GOT3 (cell line): ENCODE measurements around the gene LMX1A.

Experiments used
- DNase-seq: peaks from one replicate; lab custom pipeline; 2025; ENCODE audit warnings: mixed read lengths; lab: John Stamatoyannopoulos, UW

LMX1A gene

DNA sequence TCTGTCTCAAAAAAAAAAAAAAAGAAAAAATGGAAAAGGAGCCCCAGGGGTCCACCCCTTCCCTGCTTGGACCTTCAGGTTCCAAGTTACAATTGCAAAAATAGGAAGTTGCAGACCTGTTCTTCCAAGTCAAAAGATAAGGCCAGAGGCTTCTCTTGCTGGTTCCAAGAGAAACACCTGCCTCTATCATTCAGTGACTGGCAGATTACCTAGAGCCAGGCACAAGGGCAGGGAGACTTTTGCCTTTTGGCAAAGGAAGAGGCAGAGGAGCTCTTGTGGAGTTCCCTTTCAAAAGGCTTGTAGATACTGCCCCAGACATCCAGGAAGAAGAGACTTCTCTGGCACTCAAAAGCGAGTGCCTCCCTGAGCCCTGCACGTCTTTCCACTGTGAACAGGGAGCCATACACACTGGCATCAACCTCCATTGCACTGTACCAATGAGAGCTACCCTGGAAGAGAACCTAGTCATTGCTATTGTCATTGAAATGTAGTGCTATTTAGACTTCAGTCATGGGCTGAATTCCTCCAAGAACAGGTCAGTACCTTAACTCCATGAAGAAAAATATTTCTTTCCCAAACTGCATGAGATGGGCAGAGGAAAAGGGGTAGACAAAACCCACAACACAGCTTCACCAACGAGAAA lies 91.2 kb downstream of the LMX1A start:
- no peak for DNase-seq

DNA sequence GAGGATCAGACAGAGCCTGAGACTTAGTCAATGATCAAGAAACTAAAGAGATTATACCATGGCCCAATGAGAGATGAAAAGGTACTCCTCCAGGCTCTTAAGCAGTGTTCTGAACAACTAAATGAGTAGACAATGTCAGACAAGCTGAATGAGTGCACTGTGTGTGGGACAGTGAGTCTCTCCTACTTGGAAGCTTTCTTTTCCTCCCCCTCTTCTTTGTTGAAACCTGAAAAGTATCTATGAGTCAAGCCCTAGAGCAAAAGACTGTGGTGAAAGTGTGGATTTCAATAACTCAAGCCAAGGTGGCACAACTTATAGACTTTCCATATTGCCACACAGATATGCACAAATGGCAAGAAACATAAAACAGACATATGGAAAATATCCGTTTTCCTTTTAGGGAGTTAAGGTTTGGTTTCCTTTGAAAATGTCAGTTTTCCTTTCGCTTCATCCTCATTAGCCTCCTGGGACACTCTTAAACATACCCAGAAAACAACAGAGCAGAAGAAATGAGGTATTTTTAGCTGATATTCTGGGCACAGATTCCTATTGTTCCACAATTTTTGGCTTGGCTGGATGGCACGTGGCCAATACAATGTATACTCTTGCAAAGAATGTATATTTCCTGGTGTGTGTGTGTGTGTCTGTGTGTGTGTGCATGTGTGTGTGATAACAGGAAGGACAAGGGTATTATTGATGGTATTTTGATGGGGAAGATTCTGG lies 96.6 kb downstream of the LMX1A start:
- no peak for DNase-seq

DNA sequence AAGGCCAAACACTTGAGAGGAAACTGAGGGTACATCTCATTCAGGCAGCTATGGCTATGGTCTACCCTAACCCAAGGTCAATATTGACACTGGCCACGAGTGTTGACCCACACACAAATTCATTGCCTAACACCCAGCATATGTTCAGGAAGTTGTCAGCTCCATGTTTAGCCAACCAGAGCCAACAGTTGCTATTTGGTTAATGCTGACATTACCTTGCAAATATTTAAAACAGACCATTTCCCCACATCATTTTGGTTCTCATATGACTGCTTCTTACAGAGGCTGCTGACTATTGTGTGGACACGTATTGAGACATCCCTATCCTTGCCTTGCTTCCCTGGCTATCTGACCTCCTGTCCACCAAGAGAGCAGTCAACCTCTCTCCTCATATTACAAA lies 97.3 kb downstream of the LMX1A start:
- no peak for DNase-seq

DNA sequence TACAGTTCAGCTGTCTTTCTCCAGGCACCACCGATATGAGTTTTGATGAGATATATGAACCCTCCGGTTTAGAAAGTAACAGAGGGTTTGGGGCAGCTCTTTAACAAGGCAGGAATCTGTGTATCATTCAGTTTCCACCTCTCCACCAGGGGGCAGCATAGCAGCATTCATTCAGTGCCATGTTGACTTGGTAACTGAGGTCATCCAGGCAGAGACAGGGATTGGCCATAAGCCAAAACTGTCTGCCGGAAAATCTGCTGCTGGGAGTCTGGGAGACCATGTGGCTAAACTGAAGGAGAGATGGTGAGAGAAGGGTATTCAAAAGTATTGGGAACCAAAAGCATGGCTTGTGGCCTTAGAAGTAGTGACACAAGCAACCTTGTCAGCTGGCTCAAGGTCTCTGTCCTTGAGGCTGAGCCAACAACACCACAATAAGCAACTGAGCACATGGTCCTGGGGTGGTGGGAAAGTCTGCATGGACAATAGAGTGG lies 98.5 kb downstream of the LMX1A start:
- peak; percentile 20 for DNase-seq

DNA sequence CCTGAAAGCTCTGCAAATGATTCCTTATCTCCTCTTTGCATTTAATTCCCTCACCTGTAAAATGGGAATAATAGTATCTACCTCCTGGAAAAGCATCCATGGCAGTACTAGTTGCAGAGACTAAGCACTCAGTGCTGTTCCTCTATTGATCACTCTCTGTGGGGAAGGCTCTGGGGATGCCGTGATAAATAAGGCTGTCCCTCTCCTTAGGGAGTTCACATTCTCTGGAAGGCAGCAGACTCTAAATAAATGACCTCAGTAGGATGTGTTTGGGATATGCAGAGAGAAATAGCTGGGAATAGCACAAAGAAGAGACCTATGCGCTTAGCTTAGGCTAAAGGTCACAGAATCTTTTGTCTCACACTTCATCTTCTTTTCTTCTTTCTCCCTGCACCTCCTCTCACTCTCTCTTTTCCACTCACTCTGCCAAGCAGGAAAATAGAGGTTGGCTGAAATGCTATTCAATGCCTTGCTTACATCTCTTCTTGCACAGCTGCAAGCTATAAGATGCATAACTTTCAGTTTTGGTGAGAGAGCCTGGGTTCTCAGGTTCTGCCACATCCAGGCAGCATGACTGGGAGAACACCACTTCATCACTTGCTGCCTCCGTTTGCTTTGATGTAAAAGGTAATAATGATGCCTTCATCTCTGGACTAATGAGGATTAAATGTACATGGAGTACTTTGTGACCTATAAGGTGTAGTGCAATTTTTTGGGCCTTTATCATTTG lies 101.5 kb downstream of the LMX1A start:
- no peak for DNase-seq

DNA sequence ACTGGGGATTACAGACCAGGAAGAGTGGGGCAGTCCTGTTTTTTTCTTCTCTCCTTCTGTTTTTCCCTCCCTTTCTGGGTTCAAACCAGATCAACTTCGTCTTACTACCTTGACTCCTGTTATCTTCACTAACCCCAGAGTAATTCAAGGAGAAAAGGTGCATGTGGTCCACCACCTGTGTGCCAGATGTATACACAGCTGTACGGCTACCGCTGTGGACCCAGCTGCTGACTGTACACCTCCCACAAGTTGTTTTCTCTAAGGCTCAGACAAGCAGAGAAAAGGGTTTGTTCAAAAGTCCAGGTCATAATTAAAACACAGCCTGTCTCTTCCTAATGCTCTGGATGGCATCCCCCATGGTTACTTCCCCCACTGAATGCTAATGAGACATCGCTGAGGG lies 102.1 kb downstream of the LMX1A start:
- DNase-seq = no peak

DNA sequence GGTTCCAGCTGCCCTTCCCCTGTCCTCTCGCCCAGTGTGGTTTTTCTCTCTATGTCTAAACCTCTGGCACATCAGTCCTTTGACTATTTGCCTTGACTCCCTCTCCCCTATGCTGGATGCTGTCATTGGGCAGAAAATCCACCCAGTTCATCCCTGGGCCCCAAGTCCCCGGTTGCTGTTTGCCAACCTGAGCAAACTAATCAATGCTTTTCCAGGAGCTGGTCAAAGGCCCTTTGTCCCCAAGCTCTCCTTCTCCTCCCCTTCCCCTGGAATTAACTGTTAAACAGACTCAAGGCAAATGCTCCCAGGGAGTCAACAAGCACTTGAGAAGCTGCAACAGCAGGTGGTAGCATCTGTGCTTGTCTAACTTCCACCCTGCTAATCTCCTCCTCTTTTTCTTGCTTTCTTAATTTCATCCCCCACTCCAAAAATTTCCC lies 102.7 kb downstream of the LMX1A start:
- DNase-seq = no peak

DNA sequence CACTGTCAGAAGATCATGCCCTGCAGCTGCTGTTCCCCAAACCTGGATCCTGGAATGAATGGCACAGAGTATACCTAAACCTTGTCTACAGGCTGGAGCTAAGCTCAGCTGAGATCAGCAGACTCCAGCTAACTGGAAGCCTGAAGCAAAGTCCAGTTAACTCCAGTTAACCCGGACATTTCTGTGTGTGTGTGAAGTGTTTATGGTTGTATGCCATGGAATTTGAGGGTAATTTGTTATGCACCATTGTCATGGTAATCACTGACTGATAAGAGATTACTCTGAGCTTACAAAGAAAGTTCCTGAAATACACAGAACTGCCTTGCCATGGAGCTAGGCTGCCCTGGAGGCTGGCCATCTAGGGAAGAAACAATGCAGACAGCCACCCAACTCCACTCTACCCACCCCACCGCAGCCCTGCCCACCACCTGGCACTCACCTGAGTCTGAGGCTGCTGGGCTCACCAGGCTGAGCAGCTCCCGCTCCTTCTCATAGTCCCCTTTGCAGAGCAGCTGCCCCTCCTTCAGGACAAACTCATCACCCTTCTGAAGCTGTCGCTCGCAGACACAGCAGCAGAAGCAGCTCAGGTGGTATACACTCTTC lies 107.4 kb downstream of the LMX1A start:
- no peak for DNase-seq

DNA sequence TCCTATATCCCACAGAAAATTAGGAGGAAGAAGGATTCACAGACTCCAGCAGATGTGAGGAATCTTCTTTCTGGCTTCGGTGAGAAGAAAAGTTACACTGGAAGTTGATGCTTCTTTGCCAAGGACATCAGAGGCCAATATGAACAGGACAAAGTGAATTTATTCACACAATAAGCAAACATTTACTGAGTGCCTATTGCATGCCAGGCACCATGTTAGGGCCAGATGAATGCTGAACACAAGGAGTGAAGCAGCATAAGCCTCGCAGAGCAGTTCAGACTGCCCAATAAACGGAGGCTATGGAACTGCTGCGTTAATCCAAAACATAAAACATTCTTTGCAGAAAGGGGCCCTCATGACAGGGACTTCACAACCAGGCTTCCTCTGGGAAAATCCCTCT lies 114.6 kb downstream of the LMX1A start:
- DNase-seq = no peak

DNA sequence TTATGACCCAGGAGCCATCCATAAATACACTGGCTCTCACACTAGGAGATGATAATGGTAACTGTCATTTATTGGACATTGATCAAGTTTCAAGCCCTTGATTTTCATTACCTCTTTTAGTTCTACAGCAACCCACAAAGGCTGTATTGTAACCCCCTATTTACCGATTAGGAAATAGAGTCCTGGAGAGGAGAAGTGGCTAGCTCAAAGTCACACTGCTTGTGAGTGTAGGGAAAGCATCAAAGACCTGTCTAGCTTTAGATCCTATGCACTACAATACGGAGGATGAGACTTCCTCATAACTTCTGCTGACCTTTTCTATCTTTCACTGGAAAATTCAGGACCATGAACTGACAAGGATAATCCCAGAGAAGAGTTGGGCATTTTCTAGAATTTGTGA lies 115.2 kb downstream of the LMX1A start:
- DNase-seq = no peak

DNA sequence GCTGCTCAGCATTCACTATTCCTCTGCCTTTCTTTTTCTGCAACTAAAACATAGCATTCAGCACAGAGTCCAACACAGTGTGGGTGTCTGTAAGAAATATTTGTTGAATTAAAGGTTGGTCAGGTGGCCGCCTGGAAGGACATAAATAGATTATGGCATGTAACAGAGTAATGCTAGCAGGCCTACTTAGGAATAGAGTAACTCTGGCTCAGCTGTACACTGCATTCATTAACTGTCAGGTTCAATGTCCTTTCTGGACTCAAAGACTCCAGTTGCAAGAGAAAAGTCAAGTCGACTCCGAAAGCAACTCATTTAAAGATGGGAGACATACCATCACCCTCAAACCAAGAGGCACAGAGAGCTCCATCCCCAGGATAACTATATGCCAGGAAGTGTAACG lies 116.0 kb downstream of the LMX1A start:
- no peak for DNase-seq

DNA sequence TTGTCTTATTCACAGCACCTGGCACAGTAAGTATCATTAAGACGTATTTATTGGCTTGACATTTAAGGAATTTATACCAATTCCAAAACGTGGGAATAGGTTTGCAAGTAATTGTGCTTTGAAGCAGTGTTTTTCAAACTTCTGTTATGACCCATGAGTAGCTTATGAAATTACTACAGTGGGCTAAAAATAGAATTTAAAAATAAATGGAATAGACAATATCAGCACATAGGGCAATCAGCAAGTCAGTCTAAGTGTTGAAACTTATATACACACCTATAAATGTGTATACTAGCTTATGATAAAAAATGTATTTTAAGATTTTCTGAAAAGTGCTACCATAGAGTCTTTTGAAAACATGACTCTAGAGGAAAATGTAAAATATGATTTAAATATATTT lies 116.6 kb downstream of the LMX1A start:
- no peak for DNase-seq

DNA sequence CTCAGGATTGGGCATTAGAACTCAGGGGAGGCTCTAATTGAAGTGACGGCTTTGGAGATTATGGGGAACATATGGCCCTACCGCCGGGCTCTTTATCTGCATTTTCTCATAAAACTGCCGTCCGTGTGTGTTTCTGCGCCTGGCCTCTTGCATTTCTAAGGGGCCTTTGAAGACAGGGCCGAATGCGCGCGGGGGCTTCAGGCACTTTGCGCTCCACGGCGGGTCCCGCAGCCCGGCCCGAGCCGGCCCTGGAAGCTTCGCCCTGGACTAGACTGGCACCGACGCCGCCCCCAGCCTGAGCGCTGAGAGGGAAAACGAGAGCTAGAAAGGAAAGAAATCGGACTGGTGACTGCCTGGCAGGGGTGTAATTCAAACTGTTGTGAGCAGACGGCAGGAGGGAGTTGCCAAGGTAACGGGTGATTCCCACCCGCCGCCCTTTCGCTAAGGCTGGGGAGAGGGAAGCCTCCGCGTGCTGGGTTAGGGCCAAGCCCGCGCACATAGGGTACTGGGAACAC lies 120.7 kb downstream of the LMX1A start:
- DNase-seq = no peak

DNA sequence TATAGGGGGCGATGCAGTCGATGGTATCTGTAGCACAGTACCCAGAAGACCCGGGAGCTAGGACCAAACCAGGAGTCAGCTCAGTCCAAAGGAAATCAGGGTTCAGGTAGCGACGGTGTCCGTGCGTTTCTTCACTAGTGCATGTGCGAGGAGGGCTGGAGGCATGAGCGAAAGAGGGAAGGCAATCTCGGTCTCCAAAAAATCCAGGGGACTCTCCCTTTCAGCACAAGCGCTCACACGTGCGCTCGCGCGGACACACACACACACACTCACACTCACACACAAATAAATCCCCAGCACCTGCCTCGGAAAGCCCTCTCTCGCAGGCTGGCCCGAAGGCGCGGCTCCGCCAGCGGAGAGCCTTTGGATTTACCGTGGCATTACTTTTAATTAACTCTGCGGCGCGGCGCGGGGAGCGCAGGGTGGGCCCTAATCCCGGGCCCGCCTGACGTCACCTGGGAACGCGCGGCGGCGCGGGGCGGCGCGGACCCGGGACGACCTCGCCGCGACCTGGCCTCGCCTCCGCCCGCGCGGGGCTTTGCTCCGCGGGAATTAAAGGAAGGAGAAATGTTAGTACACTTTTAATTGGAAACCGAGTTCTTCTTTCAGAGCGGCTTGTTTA lies 121.2 kb downstream of the LMX1A start:
- DNase-seq = no peak

DNA sequence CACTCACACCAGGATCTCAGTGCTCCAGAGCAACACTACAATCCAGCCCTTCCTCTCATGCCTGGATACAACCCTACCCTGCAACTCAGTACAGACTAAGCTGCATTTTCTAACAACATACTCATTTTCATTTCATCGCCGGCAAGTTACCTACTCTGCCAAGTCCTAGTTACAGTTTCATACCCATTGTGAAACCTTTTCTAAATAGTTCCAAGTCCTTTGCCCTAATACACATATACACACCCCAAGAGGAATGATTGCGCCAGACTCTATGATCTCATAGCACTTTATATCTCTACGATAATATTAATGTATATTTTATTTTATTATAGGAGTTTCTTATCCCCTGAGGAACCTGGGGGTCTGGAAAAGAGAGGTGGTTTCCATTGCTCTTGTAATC lies 122.4 kb downstream of the LMX1A start:
- DNase-seq = no peak

DNA sequence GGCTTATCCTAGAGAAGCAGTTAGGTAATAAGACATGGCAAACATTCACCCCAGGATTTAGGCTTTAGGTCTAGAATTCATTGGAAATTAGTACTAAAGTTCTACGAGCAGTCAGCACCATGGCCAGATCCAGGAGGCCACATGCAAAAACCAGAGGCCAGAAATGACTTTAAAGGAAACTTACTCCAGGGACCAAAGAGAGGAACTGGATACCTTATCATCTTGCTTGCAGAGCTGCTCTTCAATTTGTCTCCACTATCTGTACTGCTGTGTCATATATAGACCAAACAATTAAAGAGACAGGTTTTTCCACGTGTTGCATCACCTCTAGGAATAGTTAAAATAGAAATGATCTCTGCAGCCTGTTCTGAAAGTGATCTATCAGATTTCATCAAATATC lies 127.8 kb downstream of the LMX1A start:
- DNase-seq = no peak

DNA sequence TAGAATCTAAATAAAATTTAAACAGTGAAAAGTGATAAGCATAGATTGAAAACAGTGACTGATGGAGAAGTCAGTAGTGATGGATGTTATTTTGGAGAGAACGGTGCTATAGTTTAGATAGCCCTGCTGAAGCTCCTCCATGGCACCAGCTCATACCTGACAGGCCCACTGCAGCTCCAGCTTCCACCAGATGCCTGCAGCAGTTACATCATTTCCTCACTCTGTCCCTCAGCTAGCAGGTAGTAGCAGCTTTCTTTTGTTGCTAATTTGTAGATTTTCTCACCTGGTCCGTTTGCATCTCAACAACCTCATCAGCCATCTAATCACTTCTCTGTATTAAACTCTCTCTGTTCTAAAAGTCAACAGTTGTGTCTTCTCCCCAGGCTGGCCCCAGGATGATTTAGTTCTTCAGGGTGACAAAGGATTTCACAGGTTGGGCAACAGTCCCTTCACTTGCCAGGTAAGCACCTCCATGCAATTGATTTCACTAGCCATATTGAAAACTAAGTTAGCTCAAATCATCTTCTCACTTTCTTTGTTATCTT lies 128.3 kb downstream of the LMX1A start:
- no peak for DNase-seq

DNA sequence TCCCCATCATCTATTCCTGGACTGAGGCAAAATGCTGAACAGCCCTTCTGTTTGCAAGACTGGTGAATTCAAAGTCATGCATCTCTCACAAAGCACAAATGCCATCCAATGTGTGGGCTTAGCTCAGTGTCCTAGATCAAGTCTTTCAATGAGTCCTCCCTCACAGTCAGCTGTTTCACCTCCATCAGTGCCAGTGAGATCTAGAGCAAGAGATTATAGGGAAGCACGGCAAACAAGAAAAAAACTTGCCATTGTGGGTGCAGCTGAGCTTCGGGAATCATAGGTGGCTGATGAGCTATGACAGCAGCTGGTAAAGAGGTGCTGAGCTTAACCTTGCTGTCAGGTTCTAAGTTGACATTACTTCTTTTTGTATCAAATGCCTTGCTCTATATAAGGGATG lies 130.2 kb downstream of the LMX1A start:
- DNase-seq = no peak

DNA sequence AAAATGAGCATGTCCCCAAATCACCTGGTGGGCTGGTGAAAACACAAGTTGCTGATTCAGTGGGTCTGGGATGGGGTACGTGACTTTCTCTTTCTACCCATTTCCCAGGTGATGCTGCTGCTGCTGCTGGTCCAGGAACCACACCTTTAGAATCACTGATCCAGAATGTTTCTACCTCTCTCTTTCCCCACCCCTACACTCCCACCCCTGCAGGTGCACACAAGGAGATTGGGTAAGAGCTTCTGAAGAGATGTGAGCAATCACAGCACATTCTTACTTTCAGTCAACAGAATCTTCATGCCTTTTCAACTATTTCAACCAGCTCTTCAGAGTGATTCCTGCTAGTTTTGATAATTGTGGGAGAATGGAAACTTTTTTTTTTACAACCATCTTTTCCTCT lies 130.9 kb downstream of the LMX1A start:
- DNase-seq = no peak

DNA sequence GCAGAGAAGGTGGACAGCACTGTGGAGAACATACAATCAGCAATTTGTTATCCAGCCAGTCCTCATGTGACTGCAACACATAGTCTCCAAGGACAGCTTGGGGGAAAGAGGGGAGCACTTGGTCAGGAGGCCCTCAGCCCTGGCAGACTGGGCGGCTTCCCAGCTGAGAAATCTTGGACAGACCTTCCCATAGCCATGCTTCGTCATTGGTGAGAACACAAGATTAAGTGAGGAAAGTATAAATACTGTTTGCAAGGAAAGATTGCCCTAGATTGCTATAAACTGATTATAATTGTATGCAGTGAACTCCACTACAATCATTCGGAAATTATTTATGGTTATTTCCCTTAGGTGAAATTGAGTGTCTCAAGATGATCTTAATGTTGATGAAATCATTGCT lies 131.5 kb downstream of the LMX1A start:
- DNase-seq = no peak

DNA sequence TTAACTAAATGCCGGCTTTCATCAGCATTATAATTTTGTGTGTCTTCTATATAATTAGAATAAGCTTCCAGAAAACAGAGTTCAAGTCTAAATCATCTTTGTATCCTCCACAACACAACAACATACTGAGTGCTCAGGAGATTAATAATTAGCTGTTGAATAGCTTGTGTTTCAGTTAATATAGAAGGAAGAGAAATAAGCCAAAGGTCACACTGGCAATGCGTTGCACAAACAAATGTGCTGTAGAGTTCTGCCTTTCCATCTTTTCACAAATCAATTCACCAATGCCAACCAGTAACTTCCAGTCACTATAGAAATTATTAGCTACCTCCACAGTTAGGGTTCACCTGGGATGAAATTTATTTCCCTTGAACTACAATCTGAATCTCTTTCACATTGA lies 132.0 kb downstream of the LMX1A start:
- DNase-seq = no peak

DNA sequence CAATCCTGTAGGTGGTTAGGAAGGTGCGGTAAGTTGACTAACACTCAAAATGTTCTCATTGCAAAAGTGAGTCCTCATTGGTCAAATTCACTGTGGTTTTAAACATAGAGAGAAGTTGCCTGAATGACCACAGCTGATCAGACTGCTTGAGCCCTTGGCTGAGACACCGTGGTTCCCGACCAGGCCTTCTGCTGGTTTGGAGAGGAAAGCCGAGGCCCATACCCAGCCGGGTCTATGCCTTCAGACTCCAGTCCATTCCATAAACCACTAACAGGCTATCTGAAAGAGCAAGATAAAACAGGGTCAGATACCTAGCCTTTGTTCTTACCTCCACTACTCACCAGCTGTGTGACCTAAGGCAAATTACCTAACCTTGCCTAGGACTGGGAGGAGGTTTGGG lies 133.9 kb downstream of the LMX1A start:
- no peak for DNase-seq
